GM10248 (cell line): ENCODE data around the gene PACRG.

Experiments used
- CTCF ChIA-PET: fragments of 300-600 bp; sonication (Branson Sonifier 250); formaldehyde crosslinking; extraction: SDS; loops from one replicate; lab custom pipeline; 2021; ENCODE audit warnings: antibody characterized with exemption; lab: Yijun Ruan, JAX
- POLR2A ChIA-PET: fragments of 350-650 bp; sonication (Branson Sonifier 250); formaldehyde crosslinking; extraction: SDS; loops from one replicate; lab custom pipeline; 2020; ENCODE audit warnings: antibody characterized with exemption; lab: Yijun Ruan, JAX
- DNase-seq: peaks from one replicate; pipeline ENCODE4 v3.0.0; 2012; ENCODE audit errors: extremely low spot score
- CTCF ChIP-seq: IDR thresholded peaks from 2 replicates; pipeline ENCODE4 v1.5.1; 2012; ENCODE audit warnings: mild to moderate bottlenecking, low read depth; ENCODE audit errors: extremely low read depth, missing control alignments, control extremely low read depth

The PACRG gene

GRCh38 chr6:163352966-163353365 lies 625.2 kb downstream of the PACRG start:
- DNase-seq: no peak
- POLR2A ChIA-PET: no interaction called here
- CTCF ChIA-PET: no interaction called here
- TF ChIP-seq CTCF: no peak

- ChIA-PET CTCF (interaction anchor here (1.0 kb wide), 1 partner anchor 18 kb away, joined by 4 read pairs; no protein-coding TSS in a partner anchor), POLR2A (no interaction called here)
- no peak for TF ChIP-seq CTCF
- no peak for DNase-seq
These were observed 626.3 kb downstream of the PACRG start for GRCh38 chr6:163354085-163354484.

- DNase-seq: peak; percentile 29
- no peak for TF ChIP-seq CTCF
- POLR2A ChIA-PET: no interaction called here
- CTCF ChIA-PET: interaction anchor here (1.0 kb wide), 1 partner anchor 17 kb away, joined by 4 read pairs; no protein-coding TSS in a partner anchor
These were observed 627.1 kb downstream of the PACRG start for GRCh38 chr6:163354761-163355425.

GRCh38 chr6:163355426-163355991 lies 627.7 kb downstream of the PACRG start:
- ChIA-PET POLR2A (no interaction called here), CTCF (no interaction called here)
- DNase-seq: no peak
- no peak for TF ChIP-seq CTCF

- no peak for DNase-seq
- POLR2A ChIA-PET: no interaction called here
- TF ChIP-seq CTCF: no peak
- CTCF ChIA-PET: no interaction called here
These were observed 628.5 kb downstream of the PACRG start for GRCh38 chr6:163356324-163356723.

- POLR2A ChIA-PET: no interaction called here
- DNase-seq: no peak
- CTCF ChIA-PET: no interaction called here
- TF ChIP-seq CTCF: no peak
These were observed 629.0 kb downstream of the PACRG start for GRCh38 chr6:163356743-163357142.
